A673 (cell line): ENCODE results near the gene CORO2A.

Experiments used
- EZH2 ChIP-seq: fragments of 200-600 bp; sonication (generic); IDR thresholded peaks from 2 replicates; pipeline ENCODE4 v1.6.1; 2017; ENCODE audit warnings: borderline replicate concordance, low read depth, mild to moderate bottlenecking, mixed read lengths, antibody characterized with exemption, low read length; ENCODE audit not compliant: poor library complexity, severe bottlenecking
- TF ChIP-seq, protein P1 (sequence below): fragments of 300-800, 200-600 bp; sonication (generic); conservative IDR thresholded peaks from 2 replicates; pipeline ENCODE4 v1.5.1; 2017; ENCODE audit warnings: low read depth, mild to moderate bottlenecking, antibody characterized with exemption, low read length, moderate library complexity, mixed read lengths

DNA sequence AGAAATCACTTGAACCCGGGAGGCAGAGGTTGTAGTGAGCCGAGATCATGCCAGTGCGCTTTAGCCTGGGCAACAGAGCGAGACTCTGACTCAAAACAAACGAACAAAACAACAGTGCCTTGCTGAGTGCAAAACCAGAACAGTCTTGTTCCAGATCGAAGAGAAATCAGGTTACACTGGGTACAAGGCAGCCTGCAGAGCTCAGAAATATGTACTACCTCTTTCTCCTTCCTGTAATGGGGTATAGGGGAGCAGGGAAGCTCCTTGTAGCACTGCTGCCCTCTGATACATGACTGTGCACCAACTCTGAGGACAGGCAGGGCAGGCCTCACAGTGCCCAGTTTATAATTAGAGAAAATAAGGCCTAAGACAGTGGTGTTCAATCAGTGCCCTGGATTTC lies 38.4 kb upstream of the CORO2A start:
- no peak for TF ChIP-seq EZH2
- TF ChIP-seq, protein P1, sequence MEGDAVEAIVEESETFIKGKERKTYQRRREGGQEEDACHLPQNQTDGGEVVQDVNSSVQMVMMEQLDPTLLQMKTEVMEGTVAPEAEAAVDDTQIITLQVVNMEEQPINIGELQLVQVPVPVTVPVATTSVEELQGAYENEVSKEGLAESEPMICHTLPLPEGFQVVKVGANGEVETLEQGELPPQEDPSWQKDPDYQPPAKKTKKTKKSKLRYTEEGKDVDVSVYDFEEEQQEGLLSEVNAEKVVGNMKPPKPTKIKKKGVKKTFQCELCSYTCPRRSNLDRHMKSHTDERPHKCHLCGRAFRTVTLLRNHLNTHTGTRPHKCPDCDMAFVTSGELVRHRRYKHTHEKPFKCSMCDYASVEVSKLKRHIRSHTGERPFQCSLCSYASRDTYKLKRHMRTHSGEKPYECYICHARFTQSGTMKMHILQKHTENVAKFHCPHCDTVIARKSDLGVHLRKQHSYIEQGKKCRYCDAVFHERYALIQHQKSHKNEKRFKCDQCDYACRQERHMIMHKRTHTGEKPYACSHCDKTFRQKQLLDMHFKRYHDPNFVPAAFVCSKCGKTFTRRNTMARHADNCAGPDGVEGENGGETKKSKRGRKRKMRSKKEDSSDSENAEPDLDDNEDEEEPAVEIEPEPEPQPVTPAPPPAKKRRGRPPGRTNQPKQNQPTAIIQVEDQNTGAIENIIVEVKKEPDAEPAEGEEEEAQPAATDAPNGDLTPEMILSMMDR, result no peak
